HepG2 (cell line): ENCODE data around the gene COL9A3.

Experiments
- CBX5 ChIP-seq: sonication (generic); formaldehyde crosslinking; IDR thresholded peaks from 2 replicates; pipeline ENCODE4 v1.4.0; 2020; ENCODE audit warnings: missing genetic modification reagents, borderline replicate concordance
- HNRNPL ChIP-seq: fragments of 200-400 bp; formaldehyde crosslinking; IDR thresholded peaks from 2 replicates; pipeline ENCODE4 v1.6.1; 2017; ENCODE audit warnings: mild to moderate bottlenecking, low read depth, low read length
- JUND ChIP-seq: sonication (generic); formaldehyde crosslinking; IDR thresholded peaks from 2 replicates; pipeline ENCODE4 v1.8.0; 2022; ENCODE audit warnings: mild to moderate bottlenecking, missing genetic modification reagents
- MAFF ChIP-seq: IDR thresholded peaks from 2 replicates; pipeline ENCODE4 v1.6.1; 2011; ENCODE audit warnings: low read depth, low read length, improper control_type of control experiment
- NPAS2 ChIP-seq: sonication (generic); formaldehyde crosslinking; IDR thresholded peaks from 2 replicates; pipeline ENCODE4 v1.8.0; 2022; ENCODE audit warnings: mild to moderate bottlenecking, missing genetic modification reagents, borderline replicate concordance
- POLR2A ChIP-seq, 2 experiments: IDR thresholded peaks; 2 replicates each; pipeline ENCODE4 v1.6.1; 2011; ENCODE audit warnings: low read depth in 2 of 2, low read length in 2 of 2, mild to moderate bottlenecking in 1 of 2, moderate library complexity in 1 of 2; ENCODE audit not compliant: insufficient read depth in 1 of 2
- POLR2AphosphoS5 ChIP-seq: IDR thresholded peaks from 2 replicates; pipeline ENCODE4 v1.6.1; 2012; ENCODE audit warnings: low read depth, low read length
- RFXAP ChIP-seq: sonication (generic); formaldehyde crosslinking; IDR thresholded peaks from 2 replicates; pipeline ENCODE4 v1.4.0; 2020; ENCODE audit warnings: missing genetic modification reagents, borderline replicate concordance

GRCh38 chr20:62772990-62773844 lies 43.6 kb upstream of the COL9A3 start:
- no peak for TF ChIP-seq CBX5 (CRISPR knock-in tag)
- TF ChIP-seq JUND (CRISPR knock-in tag): no peak
- TF ChIP-seq MAFF: no peak
- no peak for TF ChIP-seq POLR2AphosphoS5
- TF ChIP-seq HNRNPL: no peak
- no peak for TF ChIP-seq POLR2A (IDR thresholded peaks at IDR 0.05; ENCODE audit: insufficient read depth in 1 of 2, low read depth in 2 of 2, low read length in 2 of 2)
- no peak for TF ChIP-seq RFXAP (CRISPR knock-in tag)
- no peak for TF ChIP-seq NPAS2 (CRISPR knock-in tag)
